ENCODE measurements around the gene S100A8. TPM values are rescaled to one million over a fixed set of nuclear protein-coding genes. Genes with fewer than 3 reads are reported as not detected.
"Not testable (repeated sequence)": the region's sequence is repeated elsewhere in the genome, so short reads cannot be mapped to it uniquely, and the experiment has no call there.

Gene S100A8
- total RNA-seq, 1 experiment from 2014 or later: 1.4 TPM

GRCh38 chr1:153420306-153420705, 29.4 kb upstream of the S100A8 start:
- no peaks in the 10 kb centered on the region for H3K36me3 ChIP-seq (ENCODE audit: control insufficient read depth in 1 of 2, insufficient read depth in 2 of 2, low read length in 2 of 2)
- H3K9me3 ChIP-seq (ENCODE audit: control insufficient read depth in 1 of 2, insufficient read depth in 1 of 2, low read depth in 1 of 2, low read length in 2 of 2): no peaks in the 10 kb centered on the region
- H2AFZ ChIP-seq (ENCODE audit: low read depth, low read length, poor library complexity, severe bottlenecking): no peak overlapping the region
- no peak for TF ChIP-seq RAD21 (IDR thresholded peaks at IDR 0.05; ENCODE audit: low read depth)
- TF ChIP-seq ZFX (IDR thresholded peaks at IDR 0.05): no peak
- no peak for TF ChIP-seq ZNF274 (IDR thresholded peaks at IDR 0.05; ENCODE audit: low read depth, low read length)
- no peak for TF ChIP-seq CTCF (IDR thresholded peaks at IDR 0.05 in 2 of 3, conservative IDR thresholded peaks at IDR 0.05 in 1 of 3; ENCODE audit: borderline replicate concordance in 1 of 3, insufficient read depth in 1 of 3, low read depth in 2 of 3, low read length in 2 of 3)
- intact Hi-C loops (cut with micrococcal nuclease): no loop called here
- no peak overlapping the region for H3K9ac ChIP-seq (ENCODE audit: low read length)
- H3K4me1 ChIP-seq (ENCODE audit: control insufficient read depth in 1 of 2, insufficient read depth in 2 of 2, low read length in 2 of 2): no peaks in the 10 kb centered on the region
- H4K20me1 ChIP-seq (ENCODE audit: insufficient read depth): no peaks in the 10 kb centered on the region
- no peaks in the 10 kb centered on the region for H3K79me2 ChIP-seq (ENCODE audit: insufficient read depth, low read length)
- DNase-seq (ENCODE audit: low read depth, low spot score) (no peak), ATAC-seq (no peak)
- no TSS peak for BruUV-seq (replicated peaks)
- H3K27ac ChIP-seq (ENCODE audit: low read depth, low read length): no peak overlapping the region
- no peaks in the 10 kb centered on the region for H3K9me2 ChIP-seq (ENCODE audit: insufficient read depth)
- peaks cover 63% of the 10 kb centered on the region for H3K27me3 ChIP-seq (ENCODE audit: insufficient read depth, low read length)
- no peak overlapping the region for H3K4me2 ChIP-seq (ENCODE audit: low read length)
- CTCF ChIA-PET: no interaction called here
- RAD21 ChIA-PET (ENCODE audit: low non-redundant PET in 1 of 2, low total read pairs in 2 of 2, uncharacterized antibody in 2 of 2, unreplicated experiment in 2 of 2): no interaction called here
- no peak overlapping the region for H3K4me3 ChIP-seq (replicated peaks in 1 of 2; ENCODE audit: low read depth in 1 of 2, low read length in 2 of 2)
- POLR2A ChIA-PET: no interaction called here

DNA sequence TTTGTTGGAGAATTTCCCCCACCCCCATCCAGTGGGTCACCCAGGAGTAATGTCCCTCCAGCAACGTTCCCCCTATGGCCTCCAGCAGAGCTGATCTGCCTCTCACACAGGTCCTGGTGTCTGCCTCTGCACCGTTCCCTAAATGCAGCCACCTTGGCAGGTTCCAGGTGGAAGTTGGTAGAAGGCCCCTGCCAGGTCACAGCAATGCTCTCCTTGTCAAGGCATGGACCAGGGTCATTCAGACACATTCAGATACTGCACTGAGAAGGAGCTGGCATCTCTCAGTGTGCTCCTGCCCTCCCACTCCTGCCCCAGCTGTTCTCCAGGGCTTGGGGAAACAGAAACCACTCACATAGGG, 28.5 kb upstream of the S100A8 start:
- H3K9me3 ChIP-seq (ENCODE audit: control insufficient read depth in 1 of 2, insufficient read depth in 1 of 2, low read depth in 1 of 2, low read length in 2 of 2); ATAC-seq; RAD21 ChIA-PET (ENCODE audit: low non-redundant PET in 1 of 2, low total read pairs in 2 of 2, uncharacterized antibody in 2 of 2, unreplicated experiment in 2 of 2); CTCF ChIA-PET; H3K4me3 ChIP-seq (replicated peaks in 1 of 2; ENCODE audit: low read depth in 1 of 2, low read length in 2 of 2); H3K27ac ChIP-seq (ENCODE audit: low read depth, low read length); H3K4me2 ChIP-seq (ENCODE audit: low read length); H2AFZ ChIP-seq (ENCODE audit: low read depth, low read length, poor library complexity, severe bottlenecking); H3K36me3 ChIP-seq (ENCODE audit: control insufficient read depth in 1 of 2, insufficient read depth in 2 of 2, low read length in 2 of 2); H4K20me1 ChIP-seq (ENCODE audit: insufficient read depth); H3K9ac ChIP-seq (ENCODE audit: low read length); intact Hi-C loops (cut with micrococcal nuclease); POLR2A ChIA-PET; BruUV-seq (replicated peaks); H3K9me2 ChIP-seq (ENCODE audit: insufficient read depth); H3K4me1 ChIP-seq (ENCODE audit: control insufficient read depth in 1 of 2, insufficient read depth in 2 of 2, low read length in 2 of 2); H3K79me2 ChIP-seq (ENCODE audit: insufficient read depth, low read length); DNase-seq (ENCODE audit: low read depth, low spot score): not testable (repeated sequence)
- H3K27me3 ChIP-seq (ENCODE audit: insufficient read depth, low read length): peaks cover 57% of the 10 kb centered on the region

DNA sequence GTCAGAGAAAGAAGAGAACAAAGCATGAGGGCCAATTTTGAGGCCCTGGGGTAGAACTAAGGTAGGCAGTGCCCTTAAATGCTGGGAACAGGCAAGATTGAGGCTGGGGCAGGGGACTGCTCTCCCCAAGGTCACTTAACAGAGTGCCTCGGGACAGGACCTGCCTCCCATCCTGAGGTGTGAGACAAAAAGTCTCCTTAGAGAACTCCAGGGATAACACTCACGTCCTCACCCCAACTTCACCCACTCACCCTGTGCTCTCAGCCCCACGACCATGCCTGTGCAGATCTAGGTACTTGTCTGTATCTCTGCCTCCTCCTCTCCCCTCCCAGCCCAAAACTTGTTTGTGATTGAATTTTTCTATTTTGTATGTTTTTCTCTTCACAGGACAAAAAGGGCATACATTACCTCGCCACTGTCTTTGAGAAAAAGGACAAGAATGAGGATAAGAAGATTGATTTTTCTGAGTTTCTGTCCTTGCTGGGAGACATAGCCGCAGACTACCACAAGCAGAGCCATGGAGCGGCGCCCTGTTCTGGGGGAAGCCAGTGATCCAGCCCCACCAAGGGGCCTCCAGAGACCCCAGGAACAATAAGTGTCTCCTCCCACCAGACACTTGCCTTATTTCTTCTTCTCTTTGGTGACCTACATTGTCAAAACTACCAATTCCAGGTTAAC, 28.0 kb upstream of the S100A8 start:
- ATAC-seq: not testable (repeated sequence)

More for the DNA sequence above, 28.0 kb upstream of the S100A8 start:
- RAD21 ChIA-PET (ENCODE audit: low non-redundant PET in 1 of 2, low total read pairs in 2 of 2, uncharacterized antibody in 2 of 2, unreplicated experiment in 2 of 2); H3K4me3 ChIP-seq (replicated peaks in 1 of 2; ENCODE audit: low read depth in 1 of 2, low read length in 2 of 2); H3K27ac ChIP-seq (ENCODE audit: low read depth, low read length); H3K4me1 ChIP-seq (ENCODE audit: control insufficient read depth in 1 of 2, insufficient read depth in 2 of 2, low read length in 2 of 2); BruUV-seq (replicated peaks); H2AFZ ChIP-seq (ENCODE audit: low read depth, low read length, poor library complexity, severe bottlenecking); H3K79me2 ChIP-seq (ENCODE audit: insufficient read depth, low read length); POLR2A ChIA-PET; H3K9ac ChIP-seq (ENCODE audit: low read length); H3K9me3 ChIP-seq (ENCODE audit: control insufficient read depth in 1 of 2, insufficient read depth in 1 of 2, low read depth in 1 of 2, low read length in 2 of 2); intact Hi-C loops (cut with micrococcal nuclease); H4K20me1 ChIP-seq (ENCODE audit: insufficient read depth); H3K9me2 ChIP-seq (ENCODE audit: insufficient read depth); H3K4me2 ChIP-seq (ENCODE audit: low read length); CTCF ChIA-PET; DNase-seq (ENCODE audit: low read depth, low spot score); H3K36me3 ChIP-seq (ENCODE audit: control insufficient read depth in 1 of 2, insufficient read depth in 2 of 2, low read length in 2 of 2): not testable (repeated sequence)
- peaks cover 51% of the 10 kb centered on the region for H3K27me3 ChIP-seq (ENCODE audit: insufficient read depth, low read length)

Data from HCT116 (cell line).